H1 (cell line): ENCODE results near the gene STAMBP. TPM values are rescaled to one million over a fixed set of nuclear protein-coding genes. Genes with fewer than 3 reads are reported as not detected.

ENCODE experiments used
- JUN ChIP-seq: IDR thresholded peaks from 2 replicates; pipeline ENCODE4 v1.6.1; 2011; ENCODE audit warnings: low read depth, mild to moderate bottlenecking, improper control_type of control experiment, low read length
- RAD21 ChIP-seq, 2 experiments: IDR thresholded peaks in 1 of 2; conservative IDR thresholded peaks in 1 of 2; 2 replicates each; pipeline ENCODE4 v1.6.1; 2011; ENCODE audit warnings: low read depth in 2 of 2, low read length in 2 of 2, improper control_type of control experiment in 1 of 2, inconsistent platforms in 1 of 2, mild to moderate bottlenecking in 1 of 2, moderate library complexity in 1 of 2
- TAF7 ChIP-seq: optimal IDR thresholded peaks from 2 replicates; pipeline ENCODE3; 2011; ENCODE audit warnings: low read depth, mild to moderate bottlenecking, inconsistent platforms, low read length, moderate library complexity, borderline replicate concordance
- polyA plus RNA-seq, 7 experiments: library from polyadenylated mRNA; depleted of rRNA in 3 of 7; stranded (reverse) in 5 of 7; unstranded in 2 of 7; fragments of >200 nt in 5 of 7; fragments of 200-250 nt in 2 of 7; gene quantifications; 1 replicate in 5 of 7; 2 replicates in 1 of 7; 4 replicates in 1 of 7; pipeline versions ENCODE4 v1.2.1 to v1.2.3, GENCODE V29; 2011 to 2013; ENCODE audit warnings: missing spikeins in 2 of 7, mixed read lengths in 2 of 7
- total RNA-seq: library from RNA; stranded (reverse); fragmentation: NEBNext Ultra II Directional; extraction: Animal tissue kit (Norgen Biotek cat#: 25700); gene quantifications from 2 replicates; pipeline ENCODE4 v1.2.1, GENCODE V29; 2021
- TF ChIP-seq, protein P1 (sequence below): IDR thresholded peaks from 2 replicates; pipeline ENCODE4 v1.6.1; 2011; ENCODE audit warnings: low read length, improper control_type of control experiment

The STAMBP gene
- total and polyA plus RNA-seq, 2 of the 8 experiments (the other 6 are each of a cell fraction or from before 2014, with no cell fraction given), result 35.8 to 49.7 TPM

DNA sequence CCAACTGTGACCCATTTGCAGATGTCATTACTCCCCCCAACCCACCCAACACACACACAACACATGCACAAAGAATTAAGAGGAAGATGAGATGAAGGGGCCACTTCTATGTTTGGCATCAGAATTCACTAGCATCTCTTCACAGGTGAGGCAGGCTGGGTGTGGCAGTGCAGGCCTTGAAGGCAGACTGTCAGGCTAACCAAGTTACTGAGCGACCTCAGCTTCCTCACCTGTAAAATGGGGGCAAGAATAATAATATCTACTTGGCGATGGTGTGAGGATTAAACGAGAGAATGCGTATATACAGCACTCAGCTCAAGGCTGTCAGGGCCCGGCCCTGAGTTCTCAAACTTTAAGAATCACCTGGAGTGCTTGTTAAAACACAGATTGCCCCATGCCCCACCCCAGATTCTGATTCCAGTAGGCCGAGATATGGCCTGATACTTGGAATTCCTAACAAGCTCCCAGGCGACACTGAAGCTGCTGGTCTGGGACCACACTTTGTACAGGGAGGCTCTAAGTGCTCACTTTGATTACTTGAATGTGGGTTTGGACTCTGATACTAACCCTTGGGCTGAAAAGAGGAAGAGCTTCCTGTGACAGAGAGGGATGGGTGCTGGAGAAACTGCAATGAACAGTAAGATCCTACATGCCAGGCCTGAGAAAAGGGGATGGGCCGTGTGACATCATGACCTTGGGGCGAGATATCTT, 65.2 kb downstream of the STAMBP start (continued):
- no peak for TF ChIP-seq TAF7
- TF ChIP-seq, protein P1, sequence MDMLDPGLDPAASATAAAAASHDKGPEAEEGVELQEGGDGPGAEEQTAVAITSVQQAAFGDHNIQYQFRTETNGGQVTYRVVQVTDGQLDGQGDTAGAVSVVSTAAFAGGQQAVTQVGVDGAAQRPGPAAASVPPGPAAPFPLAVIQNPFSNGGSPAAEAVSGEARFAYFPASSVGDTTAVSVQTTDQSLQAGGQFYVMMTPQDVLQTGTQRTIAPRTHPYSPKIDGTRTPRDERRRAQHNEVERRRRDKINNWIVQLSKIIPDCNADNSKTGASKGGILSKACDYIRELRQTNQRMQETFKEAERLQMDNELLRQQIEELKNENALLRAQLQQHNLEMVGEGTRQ, result no peak
- no peak for TF ChIP-seq JUN
- no peak for TF ChIP-seq RAD21 (IDR thresholded peaks at IDR 0.05 in 1 of 2, conservative IDR thresholded peaks at IDR 0.05 in 1 of 2; ENCODE audit: low read depth in 2 of 2, low read length in 2 of 2)
